Lower lobe of right lung (tissue), 2 donors: ENCODE data around the gene KIF21B. TPM values are rescaled to one million over a fixed set of nuclear protein-coding genes. Genes with fewer than 3 reads are reported as not detected.

ENCODE experiments used
- ATAC-seq, 2 donors: fragments of 200-7000 bp; cut with Tn5 transposase; one replicate each; pipeline ENCODE4 v1.9.1; 2020 to 2022; ENCODE audit warnings: mild to moderate bottlenecking in 2 of 2, moderate library complexity in 2 of 2
- DNase-seq: peaks from one replicate; pipeline ENCODE4 v3.0.0-alpha.2; 2020
- H3K27ac ChIP-seq: fragments of 200-600 bp; one replicate; pipeline ENCODE4 v1.8.0; 2022
- H3K27me3 ChIP-seq: fragments of 200-600 bp; one replicate; pipeline ENCODE4 v1.8.0; 2022; ENCODE audit warnings: low read depth
- H3K36me3 ChIP-seq: fragments of 200-600 bp; one replicate; pipeline ENCODE4 v1.8.0; 2022; ENCODE audit warnings: mild to moderate bottlenecking
- H3K4me1 ChIP-seq: fragments of 200-600 bp; one replicate; pipeline ENCODE4 v1.8.0; 2022
- H3K4me3 ChIP-seq: fragments of 200-600 bp; one replicate; pipeline ENCODE4 v1.8.0; 2022; ENCODE audit warnings: mild to moderate bottlenecking
- H3K9me3 ChIP-seq: fragments of 200-600 bp; one replicate; pipeline ENCODE4 v1.8.0; 2022
- CTCF ChIP-seq: fragments of 200-600 bp; IDR thresholded peaks from one replicate; pipeline ENCODE4 v1.8.0; 2022; ENCODE audit warnings: antibody characterized with exemption, mild to moderate bottlenecking
- intact Hi-C: fragments of 100-400 bp; cut with DNase I; formaldehyde crosslinking; loops from one replicate; pipeline ENCODE4 v1.11.0; 2022
- total RNA-seq: library from RNA; stranded (reverse); fragmentation: NEBNext Ultra II Directional; extraction: Animal tissue kit (Norgen Biotek cat#: 25700); gene quantifications from one replicate; pipeline ENCODE4 v1.2.1, GENCODE V29; 2021
- donor health status: DM: no; HTN: yes; CAD: no; lungs with severe emphysema.

The KIF21B gene
- total RNA-seq, 1 donor from 2014 or later = 4.7 TPM

GRCh38 chr1:200980452-200980772 is 43.1 kb downstream of the KIF21B start:
- Histone ChIP-seq H3K9me3 (peaks cover 8% of the 10 kb centered on the region), H3K36me3 (peaks cover 14% of the 10 kb centered on the region), H3K27me3 (no peaks in the 10 kb centered on the region), H3K4me1 (no peaks in the 10 kb centered on the region), H3K4me3 (no peak overlapping the region), H3K27ac (no peak overlapping the region)
- TF ChIP-seq CTCF = no peak
- intact Hi-C loops = no loop called here
- DNase-seq = no peak
- ATAC-seq = no peak

GRCh38 chr1:200979574-200980451 is 43.7 kb downstream of the KIF21B start:
- TF ChIP-seq CTCF = peak; percentile 56
- Histone ChIP-seq H3K4me3 (no peak overlapping the region), H3K36me3 (peaks cover 14% of the 10 kb centered on the region), H3K4me1 (no peaks in the 10 kb centered on the region), H3K9me3 (peaks cover 8% of the 10 kb centered on the region), H3K27me3 (no peaks in the 10 kb centered on the region), H3K27ac (no peak overlapping the region)
- intact Hi-C loops = no loop called here
- ATAC-seq (peak in 1 of 2 donors; percentile 36), DNase-seq (peak; percentile 53)

- peaks cover 14% of the 10 kb centered on the region for H3K36me3 ChIP-seq
- no peak for TF ChIP-seq CTCF
- DNase-seq = peak; percentile 22
- peaks cover 8% of the 10 kb centered on the region for H3K9me3 ChIP-seq
- H3K4me3 ChIP-seq = no peak overlapping the region
- H3K27me3 ChIP-seq = no peaks in the 10 kb centered on the region
- no peak for ATAC-seq
- H3K4me1 ChIP-seq = peaks cover 5% of the 10 kb centered on the region
- intact Hi-C loops = no loop called here
- H3K27ac ChIP-seq = no peak overlapping the region
These were observed 46.3 kb downstream of the KIF21B start for GRCh38 chr1:200977071-200977754.

GRCh38 chr1:200976634-200977033 is 46.9 kb downstream of the KIF21B start:
- H3K9me3 ChIP-seq = peaks cover 8% of the 10 kb centered on the region
- peaks cover 7% of the 10 kb centered on the region for H3K4me1 ChIP-seq
- intact Hi-C loops = no loop called here
- TF ChIP-seq CTCF = no peak
- no peak overlapping the region for H3K27ac ChIP-seq
- no peaks in the 10 kb centered on the region for H3K27me3 ChIP-seq
- ATAC-seq = no peak
- DNase-seq = peak; percentile 37
- no peak overlapping the region for H3K4me3 ChIP-seq
- peaks cover 14% of the 10 kb centered on the region for H3K36me3 ChIP-seq

GRCh38 chr1:200975458-200975857 is 48.1 kb downstream of the KIF21B start:
- H3K27me3 ChIP-seq = no peaks in the 10 kb centered on the region
- H3K4me1 ChIP-seq = peaks cover 7% of the 10 kb centered on the region
- ATAC-seq (no peak), DNase-seq (peak; percentile 13)
- H3K27ac ChIP-seq = no peak overlapping the region
- no peak overlapping the region for H3K4me3 ChIP-seq
- TF ChIP-seq CTCF = no peak
- peaks cover 18% of the 10 kb centered on the region for H3K36me3 ChIP-seq
- intact Hi-C loops = no loop called here
- H3K9me3 ChIP-seq = peaks cover 6% of the 10 kb centered on the region
